SK-N-SH (cell line): ENCODE measurements around the gene EBLN1. TPM values are rescaled to one million over a fixed set of nuclear protein-coding genes. Genes with fewer than 3 reads are reported as not detected.

Source experiments
- CTCF ChIA-PET: fragments of 300-600, 350-600 bp; formaldehyde crosslinking; extraction: SDS; loops from one replicate; lab custom pipeline; 2021; lab: Yijun Ruan, JAX
- POLR2A ChIA-PET: fragments of 350-600 bp; sonication (Branson Sonifier 250); formaldehyde crosslinking; extraction: SDS; loops from one replicate; lab custom pipeline; 2020; ENCODE audit warnings: antibody characterized with exemption, inconsistent platforms; lab: Yijun Ruan, JAX
- DNase-seq: peaks from one replicate; pipeline ENCODE4 v3.0.0; 2012
- H2AFZ ChIP-seq: fragments of 200-600 bp; sonication (generic); 2 replicates; pipeline ENCODE4 v1.8.1; 2016; ENCODE audit warnings: antibody characterized with exemption, mild to moderate bottlenecking, low read depth
- H3F3A ChIP-seq: fragments of 200-600 bp; sonication (generic); replicated peaks from 2 replicates; pipeline ENCODE3; 2016; ENCODE audit warnings: antibody characterized with exemption, mild to moderate bottlenecking; ENCODE audit not compliant: insufficient read depth
- H3K27ac ChIP-seq, 2 experiments: fragments of 200-500 bp in 1 of 2; fragments of 200-600 bp in 1 of 2; sonication (Bioruptor generic) in 1 of 2; sonication (generic), shearing (Covaris generic) in 1 of 2; 2 replicates each; pipeline versions ENCODE4 v1.5.1 to v1.6.1; 2014 to 2016; ENCODE audit warnings: low read depth in 2 of 2, inconsistent platforms in 1 of 2, low read length in 1 of 2, mild to moderate bottlenecking in 1 of 2, mixed read lengths in 1 of 2
- H3K27me3 ChIP-seq: fragments of 200-600 bp; sonication (generic), shearing (Covaris generic); 2 replicates; pipeline ENCODE4 v1.6.1; 2016; ENCODE audit warnings: mixed run types; ENCODE audit not compliant: insufficient read depth
- H3K36me3 ChIP-seq, 2 experiments: fragments of 200-500 bp in 1 of 2; fragments of 200-600 bp in 1 of 2; sonication (Bioruptor generic) in 1 of 2; sonication (generic) in 1 of 2; replicated peaks in 1 of 2; 2 replicates each; pipeline versions ENCODE3 to v1.5.1; 2014 to 2016; ENCODE audit warnings: low read length in 1 of 2, mild to moderate bottlenecking in 1 of 2; ENCODE audit not compliant: insufficient read depth in 2 of 2, control insufficient read depth in 1 of 2
- H3K4me1 ChIP-seq, 2 experiments: fragments of 200-500 bp in 1 of 2; fragments of 200-600 bp in 1 of 2; sonication (Bioruptor generic) in 1 of 2; sonication (generic), shearing (Covaris generic) in 1 of 2; 2 replicates each; pipeline versions ENCODE4 v1.5.1 to v1.6.1; 2014 to 2016; ENCODE audit warnings: low read depth in 1 of 2, low read length in 1 of 2, mixed run types in 1 of 2; ENCODE audit not compliant: insufficient read depth in 2 of 2, control insufficient read depth in 1 of 2
- H3K4me2 ChIP-seq: fragments of 200-600 bp; sonication (generic), shearing (Covaris generic); 2 replicates; pipeline ENCODE4 v1.6.1; 2017; ENCODE audit warnings: mixed run types
- H3K4me3 ChIP-seq, 2 experiments: fragments of 200-500 bp in 1 of 2; fragments of 200-600 bp in 1 of 2; sonication (Bioruptor generic) in 1 of 2; sonication (generic), shearing (Covaris generic) in 1 of 2; 2 replicates each; pipeline versions ENCODE4 v1.5.1 to v1.8.1; 2014 to 2016; ENCODE audit warnings: low read depth in 2 of 2, inconsistent platforms in 1 of 2, low read length in 1 of 2, mild to moderate bottlenecking in 1 of 2, mixed read lengths in 1 of 2, moderate library complexity in 1 of 2
- H3K79me2 ChIP-seq: fragments of 200-600 bp; sonication (generic); 2 replicates; pipeline ENCODE4 v1.8.1; 2017; ENCODE audit warnings: mild to moderate bottlenecking; ENCODE audit not compliant: insufficient read depth
- H3K9ac ChIP-seq: fragments of 200-600 bp; sonication (generic); 2 replicates; pipeline ENCODE4 v1.6.1; 2017; ENCODE audit warnings: mixed run types
- H3K9me2 ChIP-seq: fragments of 200-600 bp; sonication (generic); 2 replicates; pipeline ENCODE4 v1.6.1; 2017; ENCODE audit warnings: mixed run types
- H3K9me3 ChIP-seq: fragments of 200-600 bp; sonication (generic); 2 replicates; pipeline ENCODE4 v1.6.1; 2017; ENCODE audit warnings: mixed run types, mild to moderate bottlenecking, moderate library complexity
- H4K20me1 ChIP-seq: fragments of 200-600 bp; sonication (generic); 2 replicates; pipeline ENCODE4 v1.6.1; 2017; ENCODE audit warnings: mild to moderate bottlenecking, mixed run types; ENCODE audit not compliant: insufficient read depth
- ELF1 ChIP-seq: IDR thresholded peaks from 2 replicates; pipeline ENCODE4 v1.4.0; 2012
- EP300 ChIP-seq, 2 experiments: IDR thresholded peaks; 2 replicates each; pipeline versions ENCODE4 v1.4.0 to v1.6.1; 2012; ENCODE audit warnings: borderline replicate concordance in 1 of 2, low read depth in 1 of 2, low read length in 1 of 2
- EZH2phosphoT487 ChIP-seq: fragments of 200-600 bp; sonication (generic); IDR thresholded peaks from 2 replicates; pipeline ENCODE4 v1.6.1; 2017; ENCODE audit warnings: low read depth, mixed run types, mild to moderate bottlenecking, antibody characterized with exemption, moderate library complexity, borderline replicate concordance
- FOXM1 ChIP-seq: IDR thresholded peaks from 2 replicates; pipeline ENCODE4 v1.4.0; 2012; ENCODE audit warnings: low read depth, mild to moderate bottlenecking
- JUND ChIP-seq: IDR thresholded peaks from 2 replicates; pipeline ENCODE4 v1.4.0; 2012
- MEF2A ChIP-seq: IDR thresholded peaks from 2 replicates; pipeline ENCODE4 v1.4.0; 2012; ENCODE audit warnings: low read depth, borderline replicate concordance
- NRF1 ChIP-seq: IDR thresholded peaks from 2 replicates; pipeline ENCODE4 v1.6.1; 2012; ENCODE audit warnings: low read depth, mild to moderate bottlenecking, low read length
- RAD21 ChIP-seq: IDR thresholded peaks from 2 replicates; pipeline ENCODE4 v1.6.1; 2012; ENCODE audit warnings: mild to moderate bottlenecking, low read length
- REST ChIP-seq: IDR thresholded peaks from 2 replicates; pipeline ENCODE4 v1.6.1; 2012; ENCODE audit warnings: mild to moderate bottlenecking, low read depth, low read length, moderate library complexity
- RFX5 ChIP-seq: IDR thresholded peaks from 2 replicates; pipeline ENCODE4 v1.6.1; 2012; ENCODE audit warnings: mild to moderate bottlenecking, improper control_type of control experiment, low read length
- SIN3A ChIP-seq: IDR thresholded peaks from 2 replicates; pipeline ENCODE4 v1.6.1; 2012; ENCODE audit warnings: low read depth, mild to moderate bottlenecking, low read length, moderate library complexity, borderline replicate concordance
- WGBS: methylation state at CpG from one replicate; pipeline ENCODE4 v1.1.6; 2017; ENCODE audit warnings: low lambda C conversion rate; 5-methylcytosine and 5-hydroxymethylcytosine counted together
- polyA plus RNA-seq, 3 experiments: library from polyadenylated mRNA; depleted of rRNA; stranded (reverse); fragments of >200 nt; gene quantifications; 2 replicates each; pipeline ENCODE4 v1.2.3, GENCODE V29; 2012
- TF ChIP-seq, protein P1 (sequence below): IDR thresholded peaks from 2 replicates; pipeline ENCODE4 v1.4.0; 2012; ENCODE audit warnings: low read depth, borderline replicate concordance

The EBLN1 gene
- polyA plus RNA-seq, 1 of the 3 experiments (the other 2 are of a cell fraction): not detected

GRCh38 chr10:22185586-22185985 is 32.2 kb downstream of the EBLN1 start:
- Histone ChIP-seq H3K79me2 (no peaks in the 10 kb centered on the region), H3K4me2 (no peak overlapping the region), H3K9me3 (no peaks in the 10 kb centered on the region), H3K4me3 (no peak overlapping the region), H3K27ac (no peak overlapping the region), H3K27me3 (no peaks in the 10 kb centered on the region), H3F3A (no peaks in the 10 kb centered on the region), H2AFZ (no peak overlapping the region), H4K20me1 (no peaks in the 10 kb centered on the region), H3K9me2 (no peaks in the 10 kb centered on the region), H3K4me1 (no peaks in the 10 kb centered on the region), H3K9ac (no peak overlapping the region), H3K36me3 (no peaks in the 10 kb centered on the region)
- CTCF ChIA-PET: no interaction called here
- POLR2A ChIA-PET: no interaction called here
- WGBS: 43% methylated on average over 4 of the region's 4 CpGs
- DNase-seq: no peak
- TF ChIP-seq FOXM1 (no peak), EZH2phosphoT487 (no peak)

DNA sequence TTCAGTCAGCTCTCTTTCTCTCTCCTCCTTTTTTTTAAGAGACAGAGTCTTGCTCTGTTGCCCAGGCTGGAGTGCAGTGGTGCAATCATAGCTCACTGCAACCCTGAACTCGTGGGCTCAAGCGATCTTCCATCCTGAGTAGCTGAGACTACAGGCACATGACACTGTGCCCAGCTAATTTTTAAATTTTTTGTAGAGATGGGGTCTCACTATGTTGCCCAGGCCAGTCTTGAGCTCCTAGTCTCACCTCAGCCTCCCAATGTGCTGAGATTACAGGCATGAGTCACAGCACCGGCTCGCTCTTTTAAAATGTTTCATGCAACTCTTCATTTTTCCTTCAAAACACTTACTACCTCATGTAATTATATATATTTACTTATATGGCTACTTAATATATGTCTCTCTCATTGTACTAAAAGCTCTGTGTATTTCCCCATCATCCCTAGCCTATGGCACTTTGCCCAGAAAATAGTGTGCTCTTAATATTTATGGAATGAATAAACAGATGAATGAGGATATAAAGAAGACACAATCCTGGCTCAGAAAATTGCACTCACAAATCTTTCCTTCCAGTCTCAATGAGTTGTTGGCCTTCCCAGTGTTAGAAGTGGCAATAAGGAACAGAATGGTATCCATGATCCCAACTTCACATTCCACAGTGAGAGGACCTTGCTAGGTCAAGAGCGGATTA is 33.9 kb downstream of the EBLN1 start:
- WGBS: 63% methylated on average over 5 of the region's 5 CpGs
- H3K27ac ChIP-seq: no peak overlapping the region
- H2AFZ ChIP-seq: no peak overlapping the region
- no peaks in the 10 kb centered on the region for H3K79me2 ChIP-seq
- POLR2A ChIA-PET: no interaction called here
- TF ChIP-seq NRF1: no peak
- no peak for TF ChIP-seq FOXM1
- TF ChIP-seq JUND: no peak
- TF ChIP-seq RFX5: no peak
- TF ChIP-seq EP300 (IDR thresholded peaks at IDR 0.05; ENCODE audit: borderline replicate concordance in 1 of 2, low read depth in 1 of 2, low read length in 1 of 2): no peak
- TF ChIP-seq MEF2A: no peak
- TF ChIP-seq ELF1: no peak
- TF ChIP-seq, protein P1, sequence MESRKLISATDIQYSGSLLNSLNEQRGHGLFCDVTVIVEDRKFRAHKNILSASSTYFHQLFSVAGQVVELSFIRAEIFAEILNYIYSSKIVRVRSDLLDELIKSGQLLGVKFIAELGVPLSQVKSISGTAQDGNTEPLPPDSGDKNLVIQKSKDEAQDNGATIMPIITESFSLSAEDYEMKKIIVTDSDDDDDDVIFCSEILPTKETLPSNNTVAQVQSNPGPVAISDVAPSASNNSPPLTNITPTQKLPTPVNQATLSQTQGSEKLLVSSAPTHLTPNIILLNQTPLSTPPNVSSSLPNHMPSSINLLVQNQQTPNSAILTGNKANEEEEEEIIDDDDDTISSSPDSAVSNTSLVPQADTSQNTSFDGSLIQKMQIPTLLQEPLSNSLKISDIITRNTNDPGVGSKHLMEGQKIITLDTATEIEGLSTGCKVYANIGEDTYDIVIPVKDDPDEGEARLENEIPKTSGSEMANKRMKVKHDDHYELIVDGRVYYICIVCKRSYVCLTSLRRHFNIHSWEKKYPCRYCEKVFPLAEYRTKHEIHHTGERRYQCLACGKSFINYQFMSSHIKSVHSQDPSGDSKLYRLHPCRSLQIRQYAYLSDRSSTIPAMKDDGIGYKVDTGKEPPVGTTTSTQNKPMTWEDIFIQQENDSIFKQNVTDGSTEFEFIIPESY: no peak
- TF ChIP-seq, all 33 proteins: peak for 0
- no peaks in the 10 kb centered on the region for H4K20me1 ChIP-seq
- H3K9me2 ChIP-seq: no peaks in the 10 kb centered on the region
- no peaks in the 10 kb centered on the region for H3K36me3 ChIP-seq
- H3K9me3 ChIP-seq: no peaks in the 10 kb centered on the region
- H3K4me3 ChIP-seq: no peak overlapping the region
- no peaks in the 10 kb centered on the region for H3K27me3 ChIP-seq
- CTCF ChIA-PET: no interaction called here
- H3K9ac ChIP-seq: no peak overlapping the region
- H3K4me2 ChIP-seq: no peak overlapping the region
- no peaks in the 10 kb centered on the region for H3K4me1 ChIP-seq
- no peaks in the 10 kb centered on the region for H3F3A ChIP-seq
- no peak for DNase-seq

DNA sequence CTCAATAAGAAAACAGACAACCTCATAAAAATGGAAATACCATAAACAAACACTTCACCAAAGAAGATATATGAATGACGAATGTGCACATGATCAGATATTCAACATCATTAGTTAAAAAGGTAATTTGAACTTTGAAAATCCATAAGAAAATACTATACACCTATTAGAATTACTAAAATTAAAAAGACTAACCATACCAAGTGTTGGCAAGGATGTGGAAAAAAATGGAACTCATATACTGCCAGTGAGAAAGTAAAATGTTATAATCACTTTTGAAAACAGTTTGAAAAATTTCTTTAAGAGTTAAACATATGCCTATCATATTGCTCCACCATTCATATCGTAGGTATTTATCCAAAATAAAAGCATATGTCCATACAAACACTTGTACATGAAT is 37.1 kb downstream of the EBLN1 start:
- H3K9ac ChIP-seq: no peak overlapping the region
- no peaks in the 10 kb centered on the region for H3K36me3 ChIP-seq
- no peaks in the 10 kb centered on the region for H3K27me3 ChIP-seq
- no peak for TF ChIP-seq REST
- no peak for TF ChIP-seq RAD21
- no peak for TF ChIP-seq SIN3A
- CTCF ChIA-PET: no interaction called here
- 27% methylated on average over 2 of the region's 2 CpGs for WGBS
- DNase-seq: no peak
- H2AFZ ChIP-seq: no peak overlapping the region
- H3F3A ChIP-seq: no peaks in the 10 kb centered on the region
- no peak overlapping the region for H3K4me2 ChIP-seq
- no peak overlapping the region for H3K27ac ChIP-seq
- H3K9me3 ChIP-seq: no peaks in the 10 kb centered on the region
- H3K4me1 ChIP-seq: no peaks in the 10 kb centered on the region
- POLR2A ChIA-PET: no interaction called here
- no peaks in the 10 kb centered on the region for H3K9me2 ChIP-seq
- no peak overlapping the region for H3K4me3 ChIP-seq
- no peaks in the 10 kb centered on the region for H4K20me1 ChIP-seq
- no peaks in the 10 kb centered on the region for H3K79me2 ChIP-seq
